H1 (cell line): ENCODE results near the gene GRAMD2A. TPM values are rescaled to one million over a fixed set of nuclear protein-coding genes. Genes with fewer than 3 reads are reported as not detected.

Source experiments
- CTCF ChIA-PET: fragments of 300-600 bp; sonication (Branson Sonifier 250); formaldehyde crosslinking; loops from one replicate; lab custom pipeline; 2021; ENCODE audit not compliant: partially characterized antibody; lab: Charles Lee
- POLR2A ChIA-PET: fragments of 300-600 bp; sonication (Branson Sonifier 250); formaldehyde crosslinking; loops from one replicate; lab custom pipeline; 2021; ENCODE audit warnings: inconsistent platforms; ENCODE audit not compliant: partially characterized antibody; lab: Charles Lee
- DNase-seq, 2 experiments: peaks; one replicate each; pipeline versions ENCODE4 v3.0.0 to v3.0.0-alpha.2; 2010 to 2022; ENCODE audit warnings: low spot score in 2 of 2, low read depth in 1 of 2, mixed read lengths in 1 of 2
- FAIRE-seq: peaks from 2 replicates; lab custom pipeline; 2011; peaks lifted over from hg19 to GRCh38; lab: Jason Lieb, UNC
- H2AFZ ChIP-seq: 2 replicates; pipeline ENCODE4 v1.8.1; 2012; ENCODE audit warnings: low read length, inconsistent platforms
- H2AK5ac ChIP-seq: 2 replicates; pipeline ENCODE4 v1.6.1; 2013; ENCODE audit warnings: low read depth, low read length
- H2BK120ac ChIP-seq: replicated peaks from 2 replicates; pipeline ENCODE3; 2013; ENCODE audit warnings: low read depth, low read length, inconsistent platforms
- H2BK12ac ChIP-seq: 2 replicates; pipeline ENCODE4 v1.6.1; 2013; ENCODE audit warnings: low read depth, low read length
- H2BK15ac ChIP-seq: 2 replicates; pipeline ENCODE4 v1.6.1; 2013; ENCODE audit warnings: low read length
- H2BK20ac ChIP-seq: 2 replicates; pipeline ENCODE4 v1.6.1; 2013; ENCODE audit warnings: low read length
- H2BK5ac ChIP-seq: 2 replicates; pipeline ENCODE4 v1.6.1; 2013; ENCODE audit warnings: low read depth, low read length
- H3K14ac ChIP-seq: 2 replicates; pipeline ENCODE4 v1.6.1; 2013; ENCODE audit warnings: inconsistent platforms; ENCODE audit not compliant: insufficient read length
- H3K18ac ChIP-seq: 2 replicates; pipeline ENCODE4 v1.6.1; 2013; ENCODE audit warnings: low read length; ENCODE audit errors: extremely low read depth
- H3K23ac ChIP-seq: 2 replicates; pipeline ENCODE4 v1.6.1; 2013; ENCODE audit warnings: inconsistent platforms; ENCODE audit not compliant: insufficient read length
- H3K23me2 ChIP-seq: 2 replicates; pipeline ENCODE4 v1.6.1; 2013; ENCODE audit warnings: low read depth, low read length
- H3K27ac ChIP-seq: 2 replicates; pipeline ENCODE4 v1.6.1; 2011; ENCODE audit warnings: low read depth, low read length, inconsistent platforms
- H3K27me3 ChIP-seq, 4 experiments: replicated peaks in 1 of 4; 1 replicate in 1 of 4; 2 replicates in 3 of 4; pipeline versions ENCODE4 v1.6.1 to v1.8.1; 2011 to 2013; ENCODE audit warnings: low read length in 3 of 4, mild to moderate bottlenecking in 3 of 4, inconsistent platforms in 2 of 4, mixed read lengths in 2 of 4, moderate library complexity in 1 of 4; ENCODE audit not compliant: control insufficient read depth in 3 of 4, insufficient read depth in 3 of 4; ENCODE audit errors: extremely low read depth in 1 of 4
- H3K36me3 ChIP-seq, 4 experiments: 2 replicates each; pipeline versions ENCODE4 v1.6.1 to v1.8.1; 2011 to 2013; ENCODE audit warnings: mild to moderate bottlenecking in 4 of 4, low read length in 3 of 4, moderate library complexity in 2 of 4, control low read depth in 1 of 4, inconsistent platforms in 1 of 4; ENCODE audit not compliant: insufficient read depth in 4 of 4, control insufficient read depth in 2 of 4
- H3K4ac ChIP-seq: replicated peaks from 2 replicates; pipeline ENCODE3; 2013; ENCODE audit warnings: low read length, low read depth, mixed read lengths, inconsistent platforms; ENCODE audit not compliant: insufficient read length
- H3K4me1 ChIP-seq, 4 experiments: replicated peaks in 1 of 4; 1 replicate in 1 of 4; 2 replicates in 3 of 4; pipeline versions ENCODE4 v1.6.1 to v1.8.1; 2011 to 2013; ENCODE audit warnings: low read length in 3 of 4, inconsistent platforms in 2 of 4, mixed read lengths in 1 of 4; ENCODE audit not compliant: insufficient read depth in 4 of 4, control insufficient read depth in 3 of 4
- H3K4me2 ChIP-seq, 2 experiments: 2 replicates each; pipeline versions ENCODE4 v1.6.1 to v1.8.1; 2011 to 2013; ENCODE audit warnings: low read depth in 2 of 2, low read length in 2 of 2, control low read depth in 1 of 2, inconsistent platforms in 1 of 2, mild to moderate bottlenecking in 1 of 2; ENCODE audit not compliant: insufficient read depth in 1 of 2
- H3K4me3 ChIP-seq, 4 experiments: fragments of 200-600, 300-600 bp in 1 of 4; sonication (generic), shearing (Covaris generic), sonication (Bioruptor Twin) in 1 of 4; 2 replicates each; pipeline versions ENCODE4 v1.5.1 to v1.8.1; 2011 to 2016; ENCODE audit warnings: low read length in 4 of 4, low read depth in 3 of 4, control low read depth in 2 of 4, inconsistent platforms in 2 of 4, mild to moderate bottlenecking in 2 of 4, mixed read lengths in 1 of 4, moderate library complexity in 1 of 4; ENCODE audit not compliant: insufficient read depth in 2 of 4; ENCODE audit errors: extremely low read depth in 1 of 4
- H3K56ac ChIP-seq: replicated peaks from 2 replicates; pipeline ENCODE3; 2013; ENCODE audit warnings: low read depth, mild to moderate bottlenecking, mixed read lengths, low read length, inconsistent platforms; ENCODE audit not compliant: insufficient read length
- H3K79me1 ChIP-seq: 2 replicates; pipeline ENCODE4 v1.6.1; 2013; ENCODE audit warnings: low read depth, low read length, control low read depth
- H3K79me2 ChIP-seq, 2 experiments: 2 replicates each; pipeline versions ENCODE4 v1.6.1 to v1.8.1; 2012 to 2013; ENCODE audit warnings: low read length in 2 of 2, mild to moderate bottlenecking in 2 of 2, inconsistent platforms in 1 of 2; ENCODE audit not compliant: insufficient read depth in 2 of 2, control insufficient read depth in 1 of 2
- H3K9ac ChIP-seq, 4 experiments: replicated peaks in 1 of 4; 1 replicate in 1 of 4; 2 replicates in 3 of 4; pipeline versions ENCODE4 v1.6.1 to v1.8.1; 2011 to 2013; ENCODE audit warnings: low read depth in 3 of 4, low read length in 3 of 4, control low read depth in 2 of 4, mild to moderate bottlenecking in 2 of 4, moderate library complexity in 2 of 4, inconsistent platforms in 1 of 4; ENCODE audit errors: extremely low read depth in 1 of 4
- H3K9me3 ChIP-seq, 2 experiments: 2 replicates each; pipeline versions ENCODE4 v1.6.1 to v1.8.1; 2012 to 2013; ENCODE audit warnings: mild to moderate bottlenecking in 2 of 2, moderate library complexity in 2 of 2, control low read depth in 1 of 2, inconsistent platforms in 1 of 2, low read depth in 1 of 2, low read length in 1 of 2, mixed read lengths in 1 of 2; ENCODE audit not compliant: insufficient read depth in 2 of 2
- H4K20me1 ChIP-seq, 2 experiments: replicated peaks in 1 of 2; 2 replicates each; pipeline versions ENCODE3 to v1.8.1; 2011 to 2013; ENCODE audit warnings: inconsistent platforms in 2 of 2, low read length in 2 of 2, mild to moderate bottlenecking in 1 of 2; ENCODE audit not compliant: insufficient read depth in 2 of 2, control insufficient read depth in 1 of 2
- H4K5ac ChIP-seq: 2 replicates; pipeline ENCODE4 v1.6.1; 2013; ENCODE audit warnings: low read length, low read depth, mixed read lengths, inconsistent platforms; ENCODE audit not compliant: insufficient read length
- H4K8ac ChIP-seq: 2 replicates; pipeline ENCODE4 v1.8.0; 2013; ENCODE audit warnings: mild to moderate bottlenecking, moderate library complexity, low read length, inconsistent platforms; ENCODE audit not compliant: insufficient read depth; ENCODE audit errors: extremely low read depth
- H4K91ac ChIP-seq: replicated peaks from 2 replicates; pipeline ENCODE3; 2013; ENCODE audit warnings: low read length, mixed read lengths, inconsistent platforms; ENCODE audit not compliant: insufficient read length
- ATF2 ChIP-seq: IDR thresholded peaks from 2 replicates; pipeline ENCODE4 v1.6.1; 2012; ENCODE audit warnings: low read length, inconsistent platforms
- BRCA1 ChIP-seq: IDR thresholded peaks from 2 replicates; pipeline ENCODE4 v1.6.1; 2012; ENCODE audit warnings: low read depth, low read length, improper control_type of control experiment
- CREB1 ChIP-seq: IDR thresholded peaks from 2 replicates; pipeline ENCODE4 v1.6.1; 2012; ENCODE audit warnings: inconsistent platforms
- EGR1 ChIP-seq: IDR thresholded peaks from 2 replicates; pipeline ENCODE4 v1.6.1; 2011; ENCODE audit warnings: low read depth, low read length, borderline replicate concordance
- GTF2F1 ChIP-seq: IDR thresholded peaks from 2 replicates; pipeline ENCODE4 v1.6.1; 2012; ENCODE audit warnings: low read depth, low read length, improper control_type of control experiment, borderline replicate concordance
- HDAC2 ChIP-seq, 2 experiments: fragments of 300-600 bp in 1 of 2; sonication (generic) in 1 of 2; IDR thresholded peaks; 2 replicates each; pipeline ENCODE4 v1.6.1; 2011 to 2012; ENCODE audit warnings: low read depth in 2 of 2, low read length in 2 of 2, mild to moderate bottlenecking in 2 of 2, moderate library complexity in 2 of 2, borderline replicate concordance in 1 of 2, inconsistent platforms in 1 of 2
- MAX ChIP-seq: IDR thresholded peaks from 2 replicates; pipeline ENCODE4 v1.6.1; 2012; ENCODE audit warnings: inconsistent platforms
- NANOG ChIP-seq: IDR thresholded peaks from 2 replicates; pipeline ENCODE4 v1.6.1; 2011; ENCODE audit warnings: low read length, low read depth, mild to moderate bottlenecking, inconsistent platforms; ENCODE audit not compliant: insufficient read depth, poor library complexity, severe bottlenecking
- RBBP5 ChIP-seq: IDR thresholded peaks from 2 replicates; pipeline ENCODE4 v1.7.1; 2012; ENCODE audit warnings: low read depth, mild to moderate bottlenecking, inconsistent platforms, low read length, moderate library complexity, borderline replicate concordance
- SAP30 ChIP-seq: fragments of 300-600 bp; sonication (generic); IDR thresholded peaks from 2 replicates; pipeline ENCODE4 v1.7.1; 2012; ENCODE audit warnings: low read length, moderate library complexity, mild to moderate bottlenecking, inconsistent platforms; ENCODE audit not compliant: insufficient read depth, insufficient replicate concordance
- SP4 ChIP-seq: IDR thresholded peaks from 2 replicates; pipeline ENCODE4 v1.6.1; 2012; ENCODE audit warnings: low read length, inconsistent platforms
- TBP ChIP-seq: IDR thresholded peaks from 2 replicates; pipeline ENCODE4 v1.6.1; 2011; ENCODE audit warnings: low read depth, low read length, improper control_type of control experiment
- polyA plus RNA-seq, 7 experiments: library from polyadenylated mRNA; depleted of rRNA in 3 of 7; stranded (reverse) in 5 of 7; unstranded in 2 of 7; fragments of >200 nt in 5 of 7; fragments of 200-250 nt in 2 of 7; gene quantifications; 1 replicate in 5 of 7; 2 replicates in 1 of 7; 4 replicates in 1 of 7; pipeline versions ENCODE4 v1.2.1 to v1.2.3, GENCODE V29; 2011 to 2013; ENCODE audit warnings: missing spikeins in 2 of 7, mixed read lengths in 2 of 7
- total RNA-seq: library from RNA; stranded (reverse); fragmentation: NEBNext Ultra II Directional; extraction: Animal tissue kit (Norgen Biotek cat#: 25700); gene quantifications from 2 replicates; pipeline ENCODE4 v1.2.1, GENCODE V29; 2021

Gene GRAMD2A
- total and polyA plus RNA-seq, 2 of the 8 experiments (the other 6 are each of a cell fraction or from before 2014, with no cell fraction given) = 0.57 to 1.5 TPM

- no peak overlapping the region for H3K18ac ChIP-seq
- no peak overlapping the region for H2BK15ac ChIP-seq
- no peaks in the 10 kb centered on the region for H3K27me3 ChIP-seq
- no peak overlapping the region for H2AK5ac ChIP-seq
- H3K4me3 ChIP-seq = no peak overlapping the region
- no peak overlapping the region for H3K27ac ChIP-seq
- no peak overlapping the region for H4K5ac ChIP-seq
- ChIA-PET CTCF (interaction anchor here (0.9 to 4.3 kb wide), 4 partner anchors 9 to 66 kb away, joined by 3 to 24 read pairs (median 4); partner anchors contain the start of gene GRAMD2A), POLR2A (interaction anchor here (1.3 to 2.0 kb wide), 3 partner anchors 10 to 54 kb away, joined by 4 to 6 read pairs (median 5); partner anchors contain the start of gene GRAMD2A)
- no peak overlapping the region for H2BK20ac ChIP-seq
- H3K79me2 ChIP-seq = no peaks in the 10 kb centered on the region; a peak in 1 of 4 replicates
- no peak overlapping the region for H2BK120ac ChIP-seq
- H3K4me2 ChIP-seq = no peak overlapping the region
- H3K9me3 ChIP-seq = no peaks in the 10 kb centered on the region
- H4K8ac ChIP-seq = no peak overlapping the region
- H3K14ac ChIP-seq = no peak overlapping the region
- H4K20me1 ChIP-seq = peaks cover 14 to 28% of the 10 kb centered on the region in 2 experiments
- DNase-seq (no peak), FAIRE-seq (no peak)
- H2BK5ac ChIP-seq = no peak overlapping the region
- no peak overlapping the region for H3K4ac ChIP-seq
- no peak overlapping the region for H4K91ac ChIP-seq
- no peaks in the 10 kb centered on the region for H3K4me1 ChIP-seq
- no peak overlapping the region for H3K23ac ChIP-seq
- H3K79me1 ChIP-seq = peaks cover 5% of the 10 kb centered on the region
- no peaks in the 10 kb centered on the region for H3K23me2 ChIP-seq
- no peak overlapping the region for H3K9ac ChIP-seq
- no peak overlapping the region for H2BK12ac ChIP-seq
- H2AFZ ChIP-seq = no peak overlapping the region
- H3K56ac ChIP-seq = no peak overlapping the region
- H3K36me3 ChIP-seq = peaks cover 61 to 100% (median 91%) of the 10 kb centered on the region in 4 experiments
- TF ChIP-seq TBP (no peak), HDAC2 (IDR thresholded peaks at IDR 0.05; ENCODE audit: borderline replicate concordance in 1 of 2, low read depth in 2 of 2, low read length in 2 of 2) (no peak), SAP30 (no peak), GTF2F1 (no peak), RBBP5 (no peak), BRCA1 (no peak), NANOG (no peak), MAX (no peak), CREB1 (no peak), EGR1 (no peak), SP4 (no peak), ATF2 (no peak)
These were observed 10.0 kb upstream of the GRAMD2A start for GRCh38 chr15:72207558-72208085.
